Measurements from ENCODE around the gene ARRDC2.

GRCh38 chr19:17969096-17969792 is 38.7 kb upstream of the ARRDC2 start:
- TF ChIP-seq EZH2phosphoT487 (IDR thresholded peaks at IDR 0.05; ENCODE audit: insufficient read depth, low read depth) = no peak
- no peak for TF ChIP-seq EZH2 (IDR thresholded peaks at IDR 0.05; ENCODE audit: insufficient read depth, poor library complexity, severe bottlenecking)

Measured in GM23248 (cell line).